WTC11 (cell line): ENCODE results near the gene GPX2. TPM values are rescaled to one million over a fixed set of nuclear protein-coding genes. Genes with fewer than 3 reads are reported as not detected.

ENCODE experiments used
- ATAC-seq: fragments of 200-7000 bp; cut with Tn5 transposase; 2 replicates; pipeline ENCODE4 v1.10.0; 2021; ENCODE audit warnings: mild to moderate bottlenecking, moderate library complexity
- CTCF ChIA-PET: fragments of 300-600 bp; sonication (Branson Sonifier 250); formaldehyde crosslinking; loops from one replicate; lab custom pipeline; 2021; ENCODE audit warnings: antibody characterized with exemption; lab: Charles Lee
- POLR2A ChIA-PET: fragments of 350-600 bp; sonication (Branson Sonifier 250); formaldehyde crosslinking; loops from one replicate; lab custom pipeline; 2021; ENCODE audit warnings: antibody characterized with exemption; lab: Charles Lee
- DNase-seq: peaks from one replicate; pipeline ENCODE4 v3.0.0; 2021; ENCODE audit warnings: low spot score
- H3K27ac Mint-ChIP-seq: 2 replicates; pipeline ENCODE4 v1.8.0; 2021; ENCODE audit warnings: mixed read lengths
- H3K27me3 Mint-ChIP-seq: 2 replicates; pipeline ENCODE4 v1.8.0; 2021; ENCODE audit warnings: low read depth, mild to moderate bottlenecking, moderate library complexity, mixed read lengths
- H3K36me3 Mint-ChIP-seq: 2 replicates; pipeline ENCODE4 v1.8.0; 2021; ENCODE audit warnings: mixed read lengths
- H3K4me1 Mint-ChIP-seq: 2 replicates; pipeline ENCODE4 v1.8.0; 2022; ENCODE audit warnings: mixed read lengths
- H3K4me3 Mint-ChIP-seq: 2 replicates; pipeline ENCODE4 v1.8.0; 2021; ENCODE audit warnings: mild to moderate bottlenecking, moderate library complexity, mixed read lengths
- H3K9me3 Mint-ChIP-seq: 2 replicates; pipeline ENCODE4 v1.8.0; 2021; ENCODE audit warnings: mixed read lengths
- FOXJ3 ChIP-seq: sonication (generic); formaldehyde crosslinking; IDR thresholded peaks from 2 replicates; pipeline ENCODE4 v1.9.0; 2021; ENCODE audit warnings: missing genetic modification reagents, mild to moderate bottlenecking, borderline replicate concordance
- IRF1 ChIP-seq: sonication (generic); formaldehyde crosslinking; IDR thresholded peaks from 2 replicates; pipeline ENCODE4 v1.8.0; 2023; ENCODE audit warnings: missing genetic modification reagents
- MAX ChIP-seq: sonication (generic); formaldehyde crosslinking; IDR thresholded peaks from 2 replicates; pipeline ENCODE4 v1.8.0; 2022; ENCODE audit warnings: mild to moderate bottlenecking, missing genetic modification reagents
- NFYB ChIP-seq: sonication (generic); formaldehyde crosslinking; conservative IDR thresholded peaks from 2 replicates; pipeline ENCODE4 v1.8.0; 2022; ENCODE audit warnings: low read depth, missing genetic modification reagents
- OVOL2 ChIP-seq: fragments of 250-450 bp; sonication (Bioruptor Pico); IDR thresholded peaks from 2 replicates; pipeline ENCODE4 v1.9.0; 2021; ENCODE audit warnings: mild to moderate bottlenecking, borderline replicate concordance
- ZBTB43 ChIP-seq: sonication (generic); formaldehyde crosslinking; IDR thresholded peaks from 2 replicates; pipeline ENCODE4 v1.8.1; 2023; ENCODE audit warnings: mild to moderate bottlenecking, missing genetic modification reagents
- ZNF138 ChIP-seq: sonication (generic); formaldehyde crosslinking; conservative IDR thresholded peaks from 2 replicates; pipeline ENCODE4 v1.8.1; 2022; ENCODE audit warnings: mild to moderate bottlenecking, moderate library complexity, missing genetic modification reagents
- ZNF281 ChIP-seq: sonication (generic); formaldehyde crosslinking; IDR thresholded peaks from 2 replicates; pipeline ENCODE4 v1.8.0; 2023; ENCODE audit warnings: mild to moderate bottlenecking, missing genetic modification reagents
- ZSCAN18 ChIP-seq: fragments of 250-450 bp; sonication (Bioruptor Pico); IDR thresholded peaks from 2 replicates; pipeline ENCODE4 v2.1.2; 2022; ENCODE audit warnings: mild to moderate bottlenecking, moderate library complexity
- total RNA-seq: library from RNA; stranded (reverse); gene quantifications from 3 replicates; pipeline ENCODE4 v1.2.3, GENCODE V29; 2021

The GPX2 gene
- total RNA-seq, 1 experiment from 2014 or later = 1.5 TPM

- TF ChIP-seq ZSCAN18 (CRISPR knock-in tag) (no peak), FOXJ3 (CRISPR knock-in tag) (no peak), OVOL2 (CRISPR knock-in tag) (no peak), NFYB (CRISPR knock-in tag) (no peak)
These were observed 27.5 kb upstream of the GPX2 start (continued) for GRCh38 chr14:64970041-64970440.

- CTCF ChIA-PET = interaction anchor here (0.7 to 4.2 kb wide), 6 partner anchors 8 to 202 kb away, joined by 3 to 26 read pairs (median 4); no protein-coding TSS in a partner anchor
- H3K36me3 Mint-ChIP-seq = peaks cover 18% of the 10 kb centered on the region
- 0 out of 2 replicates have a peak overlapping the region, but pooled peaks have one; percentile 24 for H3K27ac Mint-ChIP-seq
- H3K4me1 Mint-ChIP-seq = peaks cover 60% of the 10 kb centered on the region
- DNase-seq (no peak), ATAC-seq (peak; percentile 14)
- H3K4me3 Mint-ChIP-seq = peak overlapping the region; percentile 25
- POLR2A ChIA-PET = interaction anchor here (1.0 kb wide), 1 partner anchor 266 kb away, joined by 3 read pairs; no protein-coding TSS in a partner anchor
- H3K27me3 Mint-ChIP-seq = no peaks in the 10 kb centered on the region; the same call in 1 of the 2 replicates
- TF ChIP-seq NFYB (CRISPR knock-in tag) (no peak), IRF1 (no peak), MAX (CRISPR knock-in tag) (0 out of 2 replicates have a peak, but pooled peaks have one; percentile 9), ZNF138 (CRISPR knock-in tag) (no peak), ZSCAN18 (CRISPR knock-in tag) (no peak), ZNF281 (CRISPR knock-in tag) (no peak)
- peaks cover 3% of the 10 kb centered on the region; the same call in 1 of the 2 replicates for H3K9me3 Mint-ChIP-seq
These were observed 26.1 kb upstream of the GPX2 start for GRCh38 chr14:64968651-64969050.

GRCh38 chr14:64968167-64968566, 25.6 kb upstream of the GPX2 start:
- no peaks in the 10 kb centered on the region; the same call in 1 of the 2 replicates for H3K27me3 Mint-ChIP-seq
- POLR2A ChIA-PET = interaction anchor here (1.0 kb wide), 1 partner anchor 266 kb away, joined by 3 read pairs; no protein-coding TSS in a partner anchor
- 0 out of 2 replicates have a peak overlapping the region, but pooled peaks have one; percentile 24 for H3K27ac Mint-ChIP-seq
- CTCF ChIA-PET = interaction anchor here (0.7 to 1.1 kb wide), 5 partner anchors 11 to 201 kb away, joined by 3 to 5 read pairs (median 4); no protein-coding TSS in a partner anchor
- no peak for TF ChIP-seq ZBTB43
- TF ChIP-seq MAX (CRISPR knock-in tag) = 0 out of 2 replicates have a peak, but pooled peaks have one; percentile 8
- H3K36me3 Mint-ChIP-seq = peaks cover 18% of the 10 kb centered on the region
- ATAC-seq (no peak), DNase-seq (no peak)
- peaks cover 57% of the 10 kb centered on the region for H3K4me1 Mint-ChIP-seq
- H3K9me3 Mint-ChIP-seq = peaks cover 3% of the 10 kb centered on the region; the same call in 1 of the 2 replicates
- H3K4me3 Mint-ChIP-seq = peak overlapping the region; percentile 25
